Measurements from ENCODE around the gene FHOD1.
A peak's percentile ranks its signal among the peaks of the same experiment; 100 is the strongest.

Gene FHOD1

DNA sequence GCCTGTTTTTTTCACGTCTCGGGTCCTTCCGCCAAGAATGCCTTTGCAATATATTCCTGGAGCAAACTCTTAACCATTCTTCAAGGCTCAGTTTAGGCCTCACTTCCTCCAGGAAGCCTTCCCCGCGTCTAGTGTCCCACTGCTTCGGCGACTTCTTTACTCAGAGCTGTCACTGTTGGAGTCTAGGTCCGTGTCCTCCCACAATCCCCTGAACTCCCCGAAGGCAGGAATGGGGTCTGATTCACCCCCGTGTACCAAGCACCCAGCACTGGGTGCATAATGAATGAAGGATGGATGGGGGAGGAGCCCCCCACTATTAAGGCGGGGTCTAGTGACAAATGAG is 64.0 kb downstream of the FHOD1 start:
- ChIA-PET CTCF (interaction anchor here (0.5 to 1.5 kb wide), 7 partner anchors 9 to 231 kb away, joined by 3 to 6 read pairs (median 3); no protein-coding TSS in a partner anchor), POLR2A (interaction anchor here (1.1 kb wide), 2 partner anchors 9 to 23 kb away, joined by 3 read pairs; no protein-coding TSS in a partner anchor)
- TF ChIP-seq ZNF184 (tag by site-specific recombination; IDR thresholded peaks at IDR 0.05), result no peak
- no peak for TF ChIP-seq ZNF626 (tag by site-specific recombination; IDR thresholded peaks at IDR 0.05)
- no peak for TF ChIP-seq EGR2 (tag by site-specific recombination; IDR thresholded peaks at IDR 0.05; ENCODE audit: low read depth)
- TF ChIP-seq, protein P1, sequence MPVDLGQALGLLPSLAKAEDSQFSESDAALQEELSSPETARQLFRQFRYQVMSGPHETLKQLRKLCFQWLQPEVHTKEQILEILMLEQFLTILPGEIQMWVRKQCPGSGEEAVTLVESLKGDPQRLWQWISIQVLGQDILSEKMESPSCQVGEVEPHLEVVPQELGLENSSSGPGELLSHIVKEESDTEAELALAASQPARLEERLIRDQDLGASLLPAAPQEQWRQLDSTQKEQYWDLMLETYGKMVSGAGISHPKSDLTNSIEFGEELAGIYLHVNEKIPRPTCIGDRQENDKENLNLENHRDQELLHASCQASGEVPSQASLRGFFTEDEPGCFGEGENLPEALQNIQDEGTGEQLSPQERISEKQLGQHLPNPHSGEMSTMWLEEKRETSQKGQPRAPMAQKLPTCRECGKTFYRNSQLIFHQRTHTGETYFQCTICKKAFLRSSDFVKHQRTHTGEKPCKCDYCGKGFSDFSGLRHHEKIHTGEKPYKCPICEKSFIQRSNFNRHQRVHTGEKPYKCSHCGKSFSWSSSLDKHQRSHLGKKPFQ (tag by site-specific recombination; IDR thresholded peaks at IDR 0.05), result no peak
- TF ChIP-seq GLI4 (tag by site-specific recombination; IDR thresholded peaks at IDR 0.05), result 0 out of 2 replicates have a peak, but pooled peaks have one; percentile 16
- TF ChIP-seq ZFP3 (tag by site-specific recombination; IDR thresholded peaks at IDR 0.05; ENCODE audit: low read depth), result peak; percentile 69
- peak; percentile 65; the same call in 1 of the 2 replicates for TF ChIP-seq ZNF366 (tag by site-specific recombination; conservative IDR thresholded peaks at IDR 0.05)
- peak; percentile 64; the same call in 1 of the 2 replicates for TF ChIP-seq ZNF24 (tag by site-specific recombination; IDR thresholded peaks at IDR 0.05)
- H3K27ac ChIP-seq (ENCODE audit: extremely low read depth, low read depth, low read length), result peak overlapping the region; percentile 88; the same call in 1 of the 2 replicates
- peaks cover 9% of the 10 kb centered on the region for H3K4me1 ChIP-seq (ENCODE audit: control insufficient read depth, insufficient read depth, low read length)
- peaks cover 0 to 22% of the 10 kb centered on the region in 2 experiments; a peak in 1 of 3 replicates for H3K36me3 ChIP-seq (ENCODE audit: control insufficient read depth in 2 of 2, insufficient read depth in 1 of 2, low read length in 2 of 2)
- peak overlapping the region; percentile 84 for H3K4me3 ChIP-seq (ENCODE audit: low read depth, low read length)
- no peaks in the 10 kb centered on the region for H3K9me3 ChIP-seq (ENCODE audit: control insufficient read depth, insufficient read depth, low read depth, low read length)

DNA sequence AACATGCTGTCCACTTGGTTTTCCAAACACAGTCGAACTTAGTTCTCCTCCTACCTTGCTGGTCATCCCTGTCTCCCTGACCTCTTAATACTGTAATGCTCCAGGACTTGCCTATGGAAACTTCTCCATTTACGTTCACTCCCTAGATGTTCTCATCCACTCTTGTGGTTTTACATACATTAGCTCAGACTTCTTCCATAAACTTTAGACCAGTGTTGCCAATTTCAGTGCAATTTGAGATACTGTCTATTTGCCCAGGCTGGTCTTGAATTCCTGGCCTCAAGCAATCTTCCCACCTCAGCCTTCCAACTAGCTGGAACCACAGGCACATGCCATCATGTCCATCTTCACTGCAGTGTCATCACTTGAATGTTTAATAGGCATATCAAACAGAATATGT is 65.0 kb downstream of the FHOD1 start:
- ChIA-PET POLR2A (interaction anchor here (0.7 kb wide), 2 partner anchors 66 to 207 kb away, joined by 3 to 7 read pairs; partner anchors contain the start of gene FHOD1), CTCF (interaction anchor here (1.5 kb wide), 1 partner anchor 13 kb away, joined by 5 read pairs; no protein-coding TSS in a partner anchor)
- peaks cover 9% of the 10 kb centered on the region for H3K4me1 ChIP-seq (ENCODE audit: control insufficient read depth, insufficient read depth, low read length)
- H3K4me3 ChIP-seq (ENCODE audit: low read depth, low read length), result no peak overlapping the region
- H3K9me3 ChIP-seq (ENCODE audit: control insufficient read depth, insufficient read depth, low read depth, low read length), result no peaks in the 10 kb centered on the region
- TF ChIP-seq WT1 (tag by site-specific recombination; IDR thresholded peaks at IDR 0.05), result peak; percentile 64
- TF ChIP-seq, protein P2, sequence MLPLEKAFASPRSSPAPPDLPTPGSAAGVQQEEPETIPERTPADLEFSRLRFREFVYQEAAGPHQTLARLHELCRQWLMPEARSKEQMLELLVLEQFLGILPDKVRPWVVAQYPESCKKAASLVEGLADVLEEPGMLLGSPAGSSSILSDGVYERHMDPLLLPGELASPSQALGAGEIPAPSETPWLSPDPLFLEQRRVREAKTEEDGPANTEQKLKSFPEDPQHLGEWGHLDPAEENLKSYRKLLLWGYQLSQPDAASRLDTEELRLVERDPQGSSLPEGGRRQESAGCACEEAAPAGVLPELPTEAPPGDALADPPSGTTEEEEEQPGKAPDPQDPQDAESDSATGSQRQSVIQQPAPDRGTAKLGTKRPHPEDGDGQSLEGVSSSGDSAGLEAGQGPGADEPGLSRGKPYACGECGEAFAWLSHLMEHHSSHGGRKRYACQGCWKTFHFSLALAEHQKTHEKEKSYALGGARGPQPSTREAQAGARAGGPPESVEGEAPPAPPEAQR (tag by site-specific recombination; IDR thresholded peaks at IDR 0.05), result no peak
- TF ChIP-seq, protein P3, sequence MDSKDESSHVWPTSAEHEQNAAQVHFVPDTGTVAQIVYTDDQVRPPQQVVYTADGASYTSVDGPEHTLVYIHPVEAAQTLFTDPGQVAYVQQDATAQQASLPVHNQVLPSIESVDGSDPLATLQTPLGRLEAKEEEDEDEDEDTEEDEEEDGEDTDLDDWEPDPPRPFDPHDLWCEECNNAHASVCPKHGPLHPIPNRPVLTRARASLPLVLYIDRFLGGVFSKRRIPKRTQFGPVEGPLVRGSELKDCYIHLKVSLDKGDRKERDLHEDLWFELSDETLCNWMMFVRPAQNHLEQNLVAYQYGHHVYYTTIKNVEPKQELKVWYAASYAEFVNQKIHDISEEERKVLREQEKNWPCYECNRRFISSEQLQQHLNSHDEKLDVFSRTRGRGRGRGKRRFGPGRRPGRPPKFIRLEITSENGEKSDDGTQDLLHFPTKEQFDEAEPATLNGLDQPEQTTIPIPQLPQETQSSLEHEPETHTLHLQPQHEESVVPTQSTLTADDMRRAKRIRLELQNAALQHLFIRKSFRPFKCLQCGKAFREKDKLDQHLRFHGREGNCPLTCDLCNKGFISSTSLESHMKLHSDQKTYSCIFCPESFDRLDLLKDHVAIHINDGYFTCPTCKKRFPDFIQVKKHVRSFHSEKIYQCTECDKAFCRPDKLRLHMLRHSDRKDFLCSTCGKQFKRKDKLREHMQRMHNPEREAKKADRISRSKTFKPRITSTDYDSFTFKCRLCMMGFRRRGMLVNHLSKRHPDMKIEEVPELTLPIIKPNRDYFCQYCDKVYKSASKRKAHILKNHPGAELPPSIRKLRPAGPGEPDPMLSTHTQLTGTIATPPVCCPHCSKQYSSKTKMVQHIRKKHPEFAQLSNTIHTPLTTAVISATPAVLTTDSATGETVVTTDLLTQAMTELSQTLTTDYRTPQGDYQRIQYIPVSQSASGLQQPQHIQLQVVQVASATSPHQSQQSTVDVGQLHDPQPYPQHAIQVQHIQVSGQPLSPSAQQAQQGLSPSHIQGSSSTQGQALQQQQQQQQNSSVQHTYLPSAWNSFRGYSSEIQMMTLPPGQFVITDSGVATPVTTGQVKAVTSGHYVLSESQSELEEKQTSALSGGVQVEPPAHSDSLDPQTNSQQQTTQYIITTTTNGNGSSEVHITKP (tag by site-specific recombination; IDR thresholded peaks at IDR 0.05), result peak; percentile 24; the same call in 1 of the 2 replicates
- TF ChIP-seq ZNF843 (tag by site-specific recombination; IDR thresholded peaks at IDR 0.05), result 0 out of 2 replicates have a peak, but pooled peaks have one; percentile 16
- 0 out of 2 replicates have a peak, but pooled peaks have one; percentile 16 for TF ChIP-seq SP7 (tag by site-specific recombination; IDR thresholded peaks at IDR 0.05)
- no peak for TF ChIP-seq ZNF2 (tag by site-specific recombination; IDR thresholded peaks at IDR 0.05)
- peak; percentile 28; the same call in 1 of the 2 replicates for TF ChIP-seq ZXDB (tag by site-specific recombination; IDR thresholded peaks at IDR 0.05)
- TF ChIP-seq, protein P4, sequence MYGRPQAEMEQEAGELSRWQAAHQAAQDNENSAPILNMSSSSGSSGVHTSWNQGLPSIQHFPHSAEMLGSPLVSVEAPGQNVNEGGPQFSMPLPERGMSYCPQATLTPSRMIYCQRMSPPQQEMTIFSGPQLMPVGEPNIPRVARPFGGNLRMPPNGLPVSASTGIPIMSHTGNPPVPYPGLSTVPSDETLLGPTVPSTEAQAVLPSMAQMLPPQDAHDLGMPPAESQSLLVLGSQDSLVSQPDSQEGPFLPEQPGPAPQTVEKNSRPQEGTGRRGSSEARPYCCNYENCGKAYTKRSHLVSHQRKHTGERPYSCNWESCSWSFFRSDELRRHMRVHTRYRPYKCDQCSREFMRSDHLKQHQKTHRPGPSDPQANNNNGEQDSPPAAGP (tag by site-specific recombination; IDR thresholded peaks at IDR 0.05), result peak; percentile 66; the same call in 1 of the 2 replicates
- TF ChIP-seq ZFP37 (tag by site-specific recombination; IDR thresholded peaks at IDR 0.05), result no peak
- peaks cover 0 to 29% of the 10 kb centered on the region in 2 experiments; a peak in 1 of 3 replicates for H3K36me3 ChIP-seq (ENCODE audit: control insufficient read depth in 2 of 2, insufficient read depth in 1 of 2, low read length in 2 of 2)
- no peak overlapping the region for H3K27ac ChIP-seq (ENCODE audit: extremely low read depth, low read depth, low read length)

Data from HEK293 (cell line).